ELR (cell line): Measurements from ENCODE around the gene SORL1.

ENCODE experiments used
- DNase-seq: peaks from one replicate; pipeline ENCODE4 v3.0.0-alpha.2; 2015; ENCODE audit warnings: low read depth

Gene SORL1

DNA sequence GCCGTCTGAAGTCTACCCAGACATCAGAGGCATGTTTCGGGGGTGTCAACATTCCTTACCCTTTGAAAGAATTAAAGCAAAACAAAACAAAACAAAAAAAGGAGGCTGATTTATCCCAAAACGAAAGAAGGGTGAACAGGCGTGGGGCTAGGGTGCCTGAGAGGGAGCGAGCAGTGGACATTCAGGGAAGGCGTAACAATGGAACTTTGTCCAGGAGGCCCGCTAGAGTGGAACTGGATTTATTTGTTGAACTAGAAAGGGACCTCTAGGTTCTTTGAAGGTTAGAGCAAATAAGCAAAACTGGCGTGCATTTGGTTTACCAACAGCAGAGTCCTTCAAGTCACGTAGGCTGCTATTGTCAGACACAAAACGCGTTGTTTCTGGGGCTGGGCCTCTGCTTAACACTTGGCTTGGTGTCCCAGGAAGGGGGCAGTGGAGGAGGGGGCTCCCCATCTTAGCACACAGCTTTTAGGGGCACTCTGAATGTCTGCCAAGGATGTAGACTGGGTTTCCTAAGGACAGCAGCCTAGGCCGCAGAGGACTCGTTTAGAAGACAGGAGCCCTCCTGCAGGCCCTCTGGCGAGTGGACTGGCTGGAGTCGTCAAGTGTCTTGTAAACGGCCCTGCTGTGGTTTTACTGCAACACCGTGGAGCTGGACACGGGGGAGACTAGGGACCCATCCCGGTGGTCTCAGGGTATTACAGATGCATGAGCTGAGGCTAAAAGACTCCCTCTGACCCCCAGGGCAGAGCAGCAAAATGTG lies 204.4 kb downstream of the SORL1 start:
- DNase-seq, result no peak

DNA sequence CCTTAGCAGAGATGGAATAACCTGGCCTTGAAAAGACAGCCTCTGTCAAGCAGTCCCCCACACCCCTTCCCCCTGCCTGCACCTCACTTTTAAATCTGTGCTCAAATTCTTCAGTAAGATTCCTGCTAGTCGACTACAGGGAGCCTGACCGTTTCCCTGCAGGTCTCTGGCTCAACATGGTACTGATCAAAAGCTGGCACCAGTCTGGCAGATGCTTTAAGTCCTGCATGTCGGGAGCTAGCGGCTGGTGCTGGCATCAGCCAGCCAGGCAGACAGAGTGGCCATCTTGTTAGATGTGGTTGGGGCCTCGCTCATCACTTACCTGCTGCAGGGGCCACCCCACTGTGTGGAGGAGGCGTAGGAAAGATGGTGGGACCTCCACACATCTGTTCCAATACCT lies 205.0 kb downstream of the SORL1 start:
- no peak for DNase-seq

DNA sequence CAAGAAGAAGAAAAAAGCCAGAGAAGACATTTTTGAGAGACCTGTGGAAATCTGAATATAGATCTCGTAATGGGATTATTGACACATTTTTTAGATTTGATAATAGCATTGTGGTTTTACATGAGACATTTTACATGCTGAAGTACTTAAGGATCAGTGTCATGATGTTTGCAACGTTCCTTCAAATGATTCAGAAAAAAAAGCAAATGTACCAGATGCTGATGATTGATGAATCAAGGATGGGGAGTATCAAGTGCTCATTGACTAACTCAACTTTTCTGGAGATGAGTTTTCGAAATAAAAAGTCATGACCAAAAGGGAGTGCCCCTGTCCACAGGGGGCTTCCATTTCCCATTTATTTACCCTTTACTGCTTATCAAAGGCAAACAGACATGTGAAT lies 207.7 kb downstream of the SORL1 start:
- no peak for DNase-seq

DNA sequence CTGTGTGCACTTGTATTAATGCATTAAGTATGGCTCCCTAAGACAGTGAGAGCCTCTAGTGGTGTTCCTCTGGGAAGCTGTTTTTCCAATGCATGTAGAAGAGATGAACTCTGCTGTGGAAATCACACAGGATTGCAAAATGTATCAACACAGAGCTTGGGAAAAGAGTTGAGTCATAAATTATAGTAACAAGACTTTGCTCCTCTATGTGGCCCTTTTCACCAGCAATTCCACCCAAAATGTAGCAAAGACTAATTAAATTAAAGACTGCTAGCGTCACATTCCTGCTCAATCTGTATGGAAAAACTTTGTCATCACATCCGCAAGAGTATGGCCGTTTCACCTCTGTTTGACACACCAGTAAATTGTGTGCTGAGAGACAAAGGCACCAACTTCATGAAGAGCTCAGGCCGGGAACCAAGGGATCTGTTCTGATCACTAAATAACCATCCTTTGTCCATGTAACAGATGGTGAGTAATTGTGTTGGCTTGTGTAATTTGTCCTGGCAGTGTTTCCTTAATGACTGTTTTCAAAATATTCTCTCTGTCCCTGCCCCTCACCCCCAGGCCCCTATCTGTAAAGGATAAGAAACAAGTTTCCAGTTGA lies 209.9 kb downstream of the SORL1 start:
- DNase-seq, result peak; percentile 52

DNA sequence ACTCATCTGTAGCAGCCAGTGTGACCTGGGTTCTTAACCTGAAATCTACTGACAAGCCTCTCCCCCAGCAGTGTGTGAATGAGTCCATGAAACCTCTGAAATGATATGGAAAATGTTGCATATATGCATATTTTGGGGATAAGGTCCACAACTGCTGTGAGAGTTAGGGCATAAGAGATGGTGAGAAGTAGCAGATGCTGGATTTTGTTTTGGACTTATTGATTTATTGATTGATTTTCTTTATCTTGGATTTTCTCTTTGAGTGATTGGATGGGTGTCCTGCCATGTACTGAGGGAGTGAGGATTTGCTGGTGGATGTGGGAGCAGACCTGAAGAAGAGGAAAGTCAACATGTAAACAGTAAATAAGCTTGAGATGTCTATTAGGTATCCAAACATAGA lies 212.0 kb downstream of the SORL1 start:
- DNase-seq, result no peak

DNA sequence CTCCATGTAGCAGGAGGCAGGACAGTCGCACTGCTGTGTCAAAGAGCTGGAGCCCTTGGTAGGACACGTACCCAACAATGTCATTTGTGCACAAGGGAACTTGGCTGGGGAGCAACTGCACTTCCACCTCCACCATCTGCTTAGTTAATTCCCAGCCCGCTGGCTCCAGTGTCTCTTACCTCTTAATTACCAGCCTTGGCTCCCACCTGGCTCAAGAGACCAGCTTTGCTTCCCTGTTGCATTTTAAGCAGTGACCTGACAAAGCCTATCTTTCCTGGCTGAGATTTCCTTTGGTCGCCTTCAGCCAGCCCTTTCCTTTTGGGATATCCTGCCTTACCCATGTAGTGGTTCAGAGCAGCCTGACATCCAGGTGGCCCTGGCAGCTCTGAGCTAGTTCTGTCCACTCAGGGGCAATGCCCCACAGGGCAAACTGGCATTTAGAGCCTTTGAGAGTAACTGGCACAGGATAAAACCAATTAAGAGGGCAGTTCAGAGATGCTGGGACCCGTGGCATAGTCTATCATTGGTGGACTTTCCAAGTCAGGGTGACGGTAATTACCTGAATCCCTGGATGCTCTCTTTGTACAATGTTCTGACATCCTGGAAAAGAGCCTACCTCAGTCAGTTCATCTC lies 213.2 kb downstream of the SORL1 start:
- no peak for DNase-seq

DNA sequence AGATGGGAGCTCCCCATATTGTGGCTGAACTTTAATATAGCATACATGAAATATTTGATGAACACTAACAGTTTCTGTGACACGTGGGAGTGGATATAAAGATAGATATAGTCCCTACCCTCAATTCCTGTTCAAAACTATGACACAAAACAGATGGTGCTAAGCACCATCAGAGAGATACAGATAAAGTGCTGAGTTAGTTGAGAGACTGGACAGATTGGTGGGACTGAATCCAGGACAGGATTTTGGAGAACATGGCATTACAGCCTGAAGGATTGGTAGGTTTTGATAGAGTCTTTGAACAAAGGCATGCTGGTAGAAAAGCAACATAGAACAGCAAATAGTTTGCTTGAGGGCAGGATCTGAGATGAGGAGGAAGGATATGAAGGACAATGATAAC lies 215.7 kb downstream of the SORL1 start:
- no peak for DNase-seq

DNA sequence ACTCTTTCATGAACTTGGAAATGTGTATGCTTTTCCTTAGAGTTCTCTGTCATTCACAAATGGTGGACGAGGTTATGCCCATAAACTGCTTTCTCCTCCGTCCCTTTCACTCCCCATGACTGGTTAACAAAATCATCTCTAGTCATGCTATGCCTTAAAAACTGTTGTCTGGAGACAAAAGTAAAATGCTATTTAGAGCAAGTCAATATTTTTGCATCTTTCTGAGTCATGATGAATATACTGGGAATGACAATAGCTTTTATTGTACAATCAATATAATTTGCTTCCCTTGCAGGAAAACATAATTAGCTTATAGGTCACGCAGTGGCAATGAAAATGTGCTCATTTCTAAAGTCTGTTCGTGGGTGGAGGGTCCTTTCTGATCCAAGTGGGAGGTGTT lies 217.3 kb downstream of the SORL1 start:
- DNase-seq, result no peak

DNA sequence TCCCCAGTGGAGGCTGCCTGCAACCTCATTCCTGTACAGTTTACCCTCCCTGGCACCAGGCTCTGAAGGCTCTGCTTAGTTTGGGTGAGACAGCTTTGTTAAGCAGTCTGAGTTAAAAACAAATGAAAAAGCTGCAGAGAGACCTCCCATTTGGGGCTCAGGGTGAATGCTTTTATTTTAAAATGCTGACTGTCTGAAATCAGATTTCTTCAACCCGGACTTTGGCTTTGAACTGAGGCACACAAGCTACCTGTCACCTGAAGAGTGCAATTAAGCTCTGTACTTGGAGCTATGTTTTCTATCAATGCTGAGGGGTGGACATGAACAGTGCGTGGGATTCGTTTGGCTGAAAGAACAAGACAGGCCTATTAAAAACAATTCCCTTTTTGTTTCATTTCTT lies 218.2 kb downstream of the SORL1 start:
- DNase-seq, result no peak

DNA sequence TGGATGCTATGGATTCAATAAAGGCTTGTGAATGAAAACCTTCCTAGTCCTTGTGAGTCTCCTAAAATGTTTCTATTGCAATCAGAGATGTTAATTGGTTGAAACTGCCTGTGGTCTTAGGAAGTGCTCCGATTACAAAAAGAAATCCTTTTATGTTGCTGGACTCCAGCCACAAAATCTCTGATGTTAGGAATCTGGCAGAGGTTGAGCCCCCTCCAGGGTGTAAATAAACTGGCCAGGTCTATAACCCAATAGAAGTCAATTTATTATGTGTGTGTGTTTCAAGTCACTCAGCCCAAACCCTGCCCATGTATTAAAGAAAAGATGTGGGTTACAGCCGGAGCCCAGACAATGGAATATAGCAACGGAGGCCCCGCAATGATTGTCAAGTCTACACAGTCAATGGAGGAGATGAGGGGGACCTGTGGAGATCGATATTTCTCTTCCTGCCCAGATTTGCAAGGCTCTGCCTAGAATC lies 218.7 kb downstream of the SORL1 start:
- no peak for DNase-seq

DNA sequence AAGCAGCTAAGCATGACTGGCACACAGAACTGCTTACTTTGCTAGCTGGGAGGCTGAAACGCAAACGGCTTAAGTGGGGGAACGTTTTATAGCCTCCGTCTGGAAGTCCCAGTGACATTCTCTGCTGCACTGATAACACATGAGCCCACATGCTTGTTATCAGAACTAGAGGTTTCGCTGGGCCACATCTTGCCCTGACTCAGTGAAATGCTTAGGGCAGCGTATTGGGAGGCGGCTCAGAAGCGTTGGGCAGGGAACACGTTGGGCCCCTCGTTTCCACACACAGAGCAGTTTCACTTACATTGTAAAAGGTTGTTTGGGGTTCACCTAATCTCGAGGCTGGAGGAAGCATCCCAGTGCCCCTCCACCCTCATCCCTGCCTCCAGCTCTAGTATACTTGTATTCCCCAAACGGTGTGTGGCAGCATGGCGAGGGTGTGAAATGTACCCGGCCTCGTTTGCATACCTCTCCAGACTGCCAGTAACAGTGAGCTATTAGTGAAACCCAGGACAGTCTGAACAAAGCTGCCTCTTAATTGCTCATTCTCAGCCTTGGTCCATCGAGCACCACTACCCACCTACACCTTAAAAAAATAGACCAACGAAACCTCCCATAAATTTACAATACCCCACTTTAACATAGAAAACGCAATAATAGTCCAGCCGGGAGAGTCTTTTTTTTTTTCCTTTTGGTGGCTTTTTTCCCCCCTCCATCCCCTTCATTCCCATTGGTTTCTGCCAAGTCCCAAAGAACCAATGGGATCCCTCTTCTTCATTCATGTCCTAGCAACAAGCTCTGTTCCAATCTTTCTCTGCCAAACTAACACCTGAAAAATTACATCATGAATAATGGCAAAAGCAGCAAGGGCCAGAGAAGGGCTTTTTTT lies 219.4 kb downstream of the SORL1 start:
- no peak for DNase-seq

DNA sequence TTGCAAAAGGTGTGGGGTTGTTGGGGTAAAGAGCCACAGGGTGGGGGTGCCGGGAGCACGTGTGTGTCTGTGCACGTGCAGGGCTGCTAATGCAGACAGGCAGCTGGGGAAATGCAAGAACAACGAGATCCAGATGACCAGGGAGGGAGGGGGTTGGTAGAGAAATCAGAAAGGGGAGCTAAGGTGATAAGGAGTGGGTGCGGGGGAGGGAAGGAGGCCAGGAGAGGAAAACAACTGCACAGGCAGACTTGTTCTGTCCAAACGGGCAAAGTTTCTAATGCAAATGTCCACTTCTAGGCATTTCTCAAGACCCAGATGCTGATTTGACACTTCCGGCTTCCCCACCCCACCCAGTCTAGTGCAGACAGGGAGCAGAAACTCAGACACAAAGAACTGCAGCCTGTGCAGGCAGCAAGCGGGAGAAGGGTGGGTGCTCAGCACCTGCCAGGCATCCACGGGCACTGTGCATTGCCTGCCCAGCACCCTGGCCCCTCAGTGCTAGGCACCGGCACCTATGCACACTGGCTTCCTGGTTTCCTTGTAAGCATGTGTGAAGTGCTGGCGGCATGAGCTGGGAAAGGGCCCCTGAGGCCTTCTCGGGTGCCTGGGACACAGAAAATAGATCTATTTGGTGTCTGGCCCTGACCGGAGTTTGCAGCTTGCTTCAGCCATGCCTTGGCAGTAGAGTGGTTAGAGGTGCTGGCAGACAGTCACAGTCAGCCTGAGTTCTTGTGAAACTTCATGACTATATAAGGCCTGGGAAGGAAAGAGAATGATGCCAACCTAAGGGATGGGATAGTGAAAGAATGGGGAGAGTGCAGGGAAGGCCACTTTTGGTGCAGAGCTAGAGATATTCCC lies 220.7 kb downstream of the SORL1 start:
- no peak for DNase-seq

DNA sequence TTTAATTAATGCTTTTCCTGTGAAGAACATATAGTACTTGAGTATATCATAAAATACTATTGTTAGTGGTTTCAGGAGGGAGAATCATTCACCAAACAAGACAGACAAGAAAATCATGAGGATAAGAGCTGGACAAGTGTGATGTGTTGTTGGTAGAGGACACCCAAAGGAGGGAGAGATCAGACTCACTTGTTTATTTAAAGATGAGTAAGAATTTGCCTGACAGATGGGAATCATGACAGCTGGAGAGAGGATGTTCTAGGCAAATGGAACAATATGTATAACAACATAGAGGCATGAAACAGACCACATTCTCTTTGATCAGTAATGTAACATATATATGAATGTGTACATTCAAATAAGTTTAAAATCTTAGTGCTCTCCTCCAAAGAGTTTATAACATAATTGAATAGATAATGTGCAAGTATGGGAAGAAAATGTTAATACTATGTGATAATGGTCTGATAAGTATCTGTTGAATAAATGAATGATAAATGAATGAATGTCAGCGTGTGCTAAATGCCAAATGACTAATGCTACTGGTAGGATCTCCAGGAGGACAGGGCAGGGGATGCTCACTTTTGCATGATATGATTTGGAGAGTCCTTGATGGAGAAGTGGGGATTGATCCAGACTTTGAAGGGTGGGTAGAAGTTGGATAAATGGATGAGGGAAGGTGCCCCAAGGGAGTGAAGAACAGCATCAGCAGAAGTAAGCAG lies 229.6 kb downstream of the SORL1 start:
- peak; percentile 17 for DNase-seq
